ENCODE measurements around the gene TMTC2.

The TMTC2 gene

DNA sequence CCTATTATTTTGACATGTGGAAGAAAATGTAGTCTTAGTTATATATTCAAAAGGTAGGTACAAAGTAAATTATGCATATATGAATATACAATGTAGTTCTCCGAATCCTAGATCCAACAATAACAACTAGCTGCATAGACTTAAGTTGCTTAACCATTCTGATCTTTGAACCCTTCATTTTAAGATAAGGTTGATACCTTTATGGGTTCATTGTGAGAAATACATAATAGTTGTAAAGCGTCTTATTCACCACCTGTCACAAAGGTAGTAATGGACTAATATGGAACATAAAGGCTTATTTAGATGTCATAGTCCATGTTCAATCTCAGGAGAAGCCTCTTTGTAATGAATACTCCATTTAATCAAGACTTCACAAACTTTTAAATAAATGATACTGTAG is 263.6 kb downstream of the TMTC2 start:
- DNase-seq (ENCODE audit: extremely low spot score), result no peak
- ChIA-PET POLR2A (no interaction called here), CTCF (no interaction called here)
- TF ChIP-seq, protein P1, sequence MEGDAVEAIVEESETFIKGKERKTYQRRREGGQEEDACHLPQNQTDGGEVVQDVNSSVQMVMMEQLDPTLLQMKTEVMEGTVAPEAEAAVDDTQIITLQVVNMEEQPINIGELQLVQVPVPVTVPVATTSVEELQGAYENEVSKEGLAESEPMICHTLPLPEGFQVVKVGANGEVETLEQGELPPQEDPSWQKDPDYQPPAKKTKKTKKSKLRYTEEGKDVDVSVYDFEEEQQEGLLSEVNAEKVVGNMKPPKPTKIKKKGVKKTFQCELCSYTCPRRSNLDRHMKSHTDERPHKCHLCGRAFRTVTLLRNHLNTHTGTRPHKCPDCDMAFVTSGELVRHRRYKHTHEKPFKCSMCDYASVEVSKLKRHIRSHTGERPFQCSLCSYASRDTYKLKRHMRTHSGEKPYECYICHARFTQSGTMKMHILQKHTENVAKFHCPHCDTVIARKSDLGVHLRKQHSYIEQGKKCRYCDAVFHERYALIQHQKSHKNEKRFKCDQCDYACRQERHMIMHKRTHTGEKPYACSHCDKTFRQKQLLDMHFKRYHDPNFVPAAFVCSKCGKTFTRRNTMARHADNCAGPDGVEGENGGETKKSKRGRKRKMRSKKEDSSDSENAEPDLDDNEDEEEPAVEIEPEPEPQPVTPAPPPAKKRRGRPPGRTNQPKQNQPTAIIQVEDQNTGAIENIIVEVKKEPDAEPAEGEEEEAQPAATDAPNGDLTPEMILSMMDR (IDR thresholded peaks at IDR 0.05; ENCODE audit: control extremely low read depth, extremely low read depth, low read depth, missing control alignments), result no peak

DNA sequence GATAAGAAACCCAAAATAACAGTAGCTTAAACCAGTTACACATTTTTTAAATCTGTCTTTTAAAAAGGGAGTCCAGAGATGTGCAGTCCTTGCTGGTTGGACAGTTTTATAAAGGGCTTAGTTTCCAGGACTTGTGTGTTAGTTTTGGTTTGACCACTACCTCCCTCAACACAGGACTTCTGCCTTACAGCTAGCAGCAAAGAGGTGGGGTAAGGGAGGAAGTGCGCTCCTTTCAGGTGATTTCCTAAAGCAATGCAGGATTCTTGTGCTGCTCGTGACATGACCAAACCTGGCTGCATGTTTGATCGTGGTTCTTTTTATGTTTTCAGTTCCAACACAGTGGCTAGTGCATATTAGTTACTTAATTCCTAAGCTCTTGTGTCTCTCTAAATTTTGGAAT is 266.2 kb downstream of the TMTC2 start:
- CTCF ChIA-PET, result no interaction called here
- POLR2A ChIA-PET, result no interaction called here
- peak; percentile 21 for DNase-seq (ENCODE audit: extremely low spot score)
- TF ChIP-seq, protein P1 (IDR thresholded peaks at IDR 0.05; ENCODE audit: control extremely low read depth, extremely low read depth, low read depth, missing control alignments), result no peak

DNA sequence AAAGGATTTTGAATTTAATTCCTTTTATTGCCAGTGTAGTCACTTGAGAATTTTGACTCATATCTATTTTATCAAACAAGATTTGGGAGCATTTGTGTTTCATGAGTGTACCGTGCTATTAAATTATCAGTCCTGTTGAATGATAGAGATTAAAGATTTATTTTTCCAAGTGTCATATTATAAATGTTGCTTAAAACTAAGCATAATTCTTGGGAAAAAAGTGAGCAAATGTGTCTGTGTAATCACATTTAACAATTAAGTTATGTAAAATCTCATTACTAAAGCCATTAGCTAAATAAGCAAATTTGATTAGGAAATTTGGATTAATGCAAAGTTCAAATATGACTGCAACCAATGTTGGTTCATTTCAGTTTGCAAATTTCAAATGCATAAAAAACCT is 266.7 kb downstream of the TMTC2 start:
- ChIA-PET CTCF (no interaction called here), POLR2A (no interaction called here)
- TF ChIP-seq, protein P1 (IDR thresholded peaks at IDR 0.05; ENCODE audit: control extremely low read depth, extremely low read depth, low read depth, missing control alignments), result no peak
- DNase-seq (ENCODE audit: extremely low spot score), result no peak

DNA sequence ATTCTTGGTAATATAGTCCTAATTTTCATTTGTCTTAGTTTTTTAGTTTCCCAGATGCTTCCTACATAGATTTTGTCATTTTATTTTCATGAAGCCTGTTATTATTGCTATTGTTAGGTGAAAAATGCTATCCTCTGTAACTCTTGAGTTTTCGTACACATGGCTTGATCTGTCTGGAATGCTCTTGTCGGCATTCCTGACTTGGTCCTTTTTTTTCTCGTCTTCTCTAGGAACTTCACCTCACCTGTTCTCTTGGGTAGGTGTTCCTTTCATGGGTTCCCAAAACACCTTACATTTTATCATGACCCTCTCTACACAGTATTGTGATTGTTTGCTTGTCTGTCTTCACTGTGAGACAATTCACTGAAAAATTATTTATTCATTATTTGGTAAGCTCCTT is 267.4 kb downstream of the TMTC2 start:
- no peak for DNase-seq (ENCODE audit: extremely low spot score)
- POLR2A ChIA-PET, result no interaction called here
- TF ChIP-seq, protein P1 (IDR thresholded peaks at IDR 0.05; ENCODE audit: control extremely low read depth, extremely low read depth, low read depth, missing control alignments), result no peak
- CTCF ChIA-PET, result no interaction called here

DNA sequence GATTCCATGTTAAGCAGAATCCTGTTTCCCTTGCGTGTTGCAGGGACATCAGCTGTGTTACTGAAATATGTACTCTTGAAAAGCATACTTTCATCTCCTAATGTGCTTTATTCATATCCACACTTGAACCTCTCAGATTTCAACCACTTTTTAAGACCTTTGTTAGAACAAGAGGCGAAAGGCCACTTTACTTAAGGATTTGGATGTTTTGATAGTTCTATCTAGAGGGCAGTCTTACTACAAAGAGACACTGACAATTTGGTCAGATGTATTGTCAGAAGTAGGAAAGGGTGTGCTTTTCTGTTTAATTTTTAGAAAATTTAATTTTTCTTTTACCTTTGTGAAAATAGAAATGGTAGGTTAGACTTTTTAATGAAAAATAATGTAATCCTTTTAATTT is 267.9 kb downstream of the TMTC2 start:
- CTCF ChIA-PET, result no interaction called here
- DNase-seq (ENCODE audit: extremely low spot score), result no peak
- POLR2A ChIA-PET, result no interaction called here
- TF ChIP-seq, protein P1 (IDR thresholded peaks at IDR 0.05; ENCODE audit: control extremely low read depth, extremely low read depth, low read depth, missing control alignments), result no peak

DNA sequence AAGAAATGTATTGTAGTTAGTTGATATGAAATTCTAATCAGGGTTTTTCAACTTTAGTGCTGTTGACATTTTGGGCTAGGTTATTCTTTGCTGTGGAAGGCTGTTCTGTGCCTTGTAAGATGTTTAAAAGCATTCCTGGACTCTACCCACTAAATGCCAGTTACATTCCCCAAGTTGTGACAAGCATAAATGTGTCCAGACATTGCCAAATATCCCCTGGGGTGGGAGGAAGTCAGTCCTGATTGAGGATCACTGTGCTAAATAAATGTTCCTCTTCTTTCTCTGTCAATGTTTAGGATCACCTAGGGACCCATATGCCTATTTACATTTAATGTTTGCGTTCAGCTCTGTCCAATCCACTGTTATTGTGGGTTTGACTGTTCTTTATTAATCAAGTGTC is 268.3 kb downstream of the TMTC2 start:
- DNase-seq (ENCODE audit: extremely low spot score), result no peak
- TF ChIP-seq, protein P1 (IDR thresholded peaks at IDR 0.05; ENCODE audit: control extremely low read depth, extremely low read depth, low read depth, missing control alignments), result no peak
- CTCF ChIA-PET, result no interaction called here
- POLR2A ChIA-PET, result no interaction called here

DNA sequence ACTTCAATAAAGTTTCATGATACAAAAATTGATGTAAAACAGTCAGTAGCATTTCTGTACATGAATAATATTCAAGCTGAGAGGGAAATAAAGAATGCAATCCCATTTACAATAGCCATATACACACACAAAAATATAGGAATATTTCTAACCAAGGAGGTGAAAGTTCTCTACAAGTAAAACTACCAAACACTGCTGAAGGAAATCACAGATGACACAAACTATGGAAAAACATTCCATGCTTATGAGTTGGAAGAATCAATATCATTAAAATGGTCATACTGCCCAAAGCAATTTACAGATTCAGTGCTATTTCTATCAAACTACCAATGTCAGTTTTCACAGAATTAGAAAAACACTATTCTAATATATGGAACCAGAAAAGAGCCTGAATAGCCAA is 272.3 kb downstream of the TMTC2 start:
- CTCF ChIA-PET, result no interaction called here
- POLR2A ChIA-PET, result no interaction called here
- no peak for DNase-seq (ENCODE audit: extremely low spot score)
- TF ChIP-seq, protein P1 (IDR thresholded peaks at IDR 0.05; ENCODE audit: control extremely low read depth, extremely low read depth, low read depth, missing control alignments), result no peak

All from GM10248 (cell line).